SW480 (cell line): ENCODE measurements around the gene KLRG1.

Experiments used
- DNase-seq: peaks from one replicate; pipeline ENCODE4 v3.0.0-alpha.2; 2016; ENCODE audit warnings: low spot score

KLRG1 gene

GRCh38 chr12:8987163-8987562 lies 2.2 kb upstream of the KLRG1 start:
- no peak for DNase-seq

DNA sequence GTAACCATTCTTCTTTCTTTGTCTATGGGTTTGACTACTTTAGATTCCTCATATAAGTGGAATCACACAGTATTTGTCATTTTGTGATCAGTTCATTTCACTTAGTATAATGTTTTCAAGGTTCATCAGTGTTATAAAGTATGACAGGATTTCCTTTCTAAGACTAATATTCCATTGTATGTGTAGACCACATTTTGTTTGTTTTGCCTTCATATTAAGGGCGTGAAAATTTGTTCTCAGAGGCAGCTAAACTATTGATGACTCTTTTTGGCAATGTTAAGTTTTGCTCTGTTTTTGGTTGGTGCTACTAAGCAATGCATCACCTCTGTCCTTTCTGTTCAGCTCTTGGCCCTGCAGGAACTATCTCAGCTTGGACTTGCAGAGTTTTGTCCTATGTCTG lies 1.7 kb upstream of the KLRG1 start:
- no peak for DNase-seq

- DNase-seq: no peak
Measured at GRCh38 chr12:8991371-8992345, 2.3 kb downstream of the KLRG1 start.

DNA sequence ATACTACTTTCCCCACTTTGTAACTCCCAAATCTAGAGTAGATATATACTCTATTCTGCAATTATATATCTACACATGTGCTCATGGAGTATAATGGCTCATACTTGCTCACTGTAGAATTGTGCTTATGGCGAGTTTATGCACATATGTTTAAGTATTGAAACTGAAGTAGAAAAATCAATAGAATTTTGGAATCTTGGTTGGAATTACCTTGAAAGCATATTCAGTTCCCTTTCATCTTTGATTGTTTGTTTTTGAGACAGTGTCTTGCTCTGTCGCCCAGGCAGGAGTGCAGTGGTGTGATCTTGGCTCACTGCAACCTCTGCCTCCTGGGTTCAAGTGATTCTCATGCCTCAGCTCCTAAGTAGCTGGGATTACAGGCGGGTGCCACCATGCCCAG lies 4.5 kb downstream of the KLRG1 start:
- DNase-seq: no peak

DNA sequence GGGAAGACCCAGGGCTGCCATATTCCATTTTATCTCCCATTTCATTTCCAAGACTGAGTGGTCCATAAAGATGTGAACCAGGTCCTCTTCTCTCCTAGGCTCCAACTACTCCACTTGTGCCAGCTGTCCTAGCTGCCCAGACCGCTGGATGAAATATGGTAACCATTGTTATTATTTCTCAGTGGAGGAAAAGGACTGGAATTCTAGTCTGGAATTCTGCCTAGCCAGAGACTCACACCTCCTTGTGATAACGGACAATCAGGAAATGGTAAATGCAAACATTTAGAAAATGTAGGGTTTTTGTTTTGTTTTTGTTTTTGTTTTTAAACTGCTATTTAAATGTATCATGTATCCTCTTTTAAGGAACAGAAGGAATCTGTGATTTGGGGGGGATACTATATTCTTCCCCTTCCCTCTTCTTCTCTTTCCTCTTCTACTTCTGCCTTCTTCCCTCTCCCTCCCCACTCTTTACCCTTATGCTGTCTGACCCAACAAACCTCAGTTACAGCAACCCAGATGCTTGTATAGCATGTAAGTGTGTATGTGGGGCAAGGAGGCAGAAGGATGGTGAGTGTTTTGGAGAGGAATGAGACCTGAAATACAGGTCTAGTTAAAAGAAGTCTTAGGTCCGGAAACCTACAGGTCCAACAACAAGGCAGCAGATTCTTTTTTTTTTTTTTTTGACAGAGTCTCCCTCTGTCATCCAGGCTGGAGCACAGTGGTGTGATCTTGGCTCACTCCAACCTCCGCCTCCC lies 5.9 kb downstream of the KLRG1 start:
- DNase-seq: no peak

- peak; percentile 20 for DNase-seq
Measured at GRCh38 chr12:8996682-8997405, 7.5 kb downstream of the KLRG1 start.

GRCh38 chr12:9001233-9001632 lies 11.9 kb downstream of the KLRG1 start:
- DNase-seq: no peak

- DNase-seq: no peak
Measured at GRCh38 chr12:9002335-9002734, 13.0 kb downstream of the KLRG1 start.

DNA sequence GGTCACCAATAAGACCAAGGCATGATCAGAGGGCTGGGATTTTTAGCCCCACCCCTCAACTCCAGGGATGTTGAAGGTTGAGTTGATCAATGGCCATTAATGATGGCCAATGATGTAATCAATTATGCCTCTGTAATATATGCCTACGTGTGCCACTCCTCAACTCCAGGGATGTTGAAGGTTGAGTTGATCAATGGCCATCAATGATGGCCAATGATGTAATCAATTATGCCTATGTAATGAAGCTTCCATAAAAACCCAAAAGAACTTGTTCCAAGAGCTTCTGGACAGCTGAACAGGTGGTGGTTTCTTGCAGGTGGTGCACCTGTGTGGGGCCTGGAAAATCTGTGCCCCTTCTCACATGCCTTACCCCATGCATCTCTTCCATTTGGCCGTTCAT lies 33.2 kb downstream of the KLRG1 start:
- DNase-seq: no peak

- DNase-seq: no peak
Measured at GRCh38 chr12:9024512-9024911, 35.2 kb downstream of the KLRG1 start.

GRCh38 chr12:9027161-9028059 lies 38.1 kb downstream of the KLRG1 start:
- DNase-seq: no peak

GRCh38 chr12:9030776-9031175 lies 41.4 kb downstream of the KLRG1 start:
- DNase-seq: no peak

DNA sequence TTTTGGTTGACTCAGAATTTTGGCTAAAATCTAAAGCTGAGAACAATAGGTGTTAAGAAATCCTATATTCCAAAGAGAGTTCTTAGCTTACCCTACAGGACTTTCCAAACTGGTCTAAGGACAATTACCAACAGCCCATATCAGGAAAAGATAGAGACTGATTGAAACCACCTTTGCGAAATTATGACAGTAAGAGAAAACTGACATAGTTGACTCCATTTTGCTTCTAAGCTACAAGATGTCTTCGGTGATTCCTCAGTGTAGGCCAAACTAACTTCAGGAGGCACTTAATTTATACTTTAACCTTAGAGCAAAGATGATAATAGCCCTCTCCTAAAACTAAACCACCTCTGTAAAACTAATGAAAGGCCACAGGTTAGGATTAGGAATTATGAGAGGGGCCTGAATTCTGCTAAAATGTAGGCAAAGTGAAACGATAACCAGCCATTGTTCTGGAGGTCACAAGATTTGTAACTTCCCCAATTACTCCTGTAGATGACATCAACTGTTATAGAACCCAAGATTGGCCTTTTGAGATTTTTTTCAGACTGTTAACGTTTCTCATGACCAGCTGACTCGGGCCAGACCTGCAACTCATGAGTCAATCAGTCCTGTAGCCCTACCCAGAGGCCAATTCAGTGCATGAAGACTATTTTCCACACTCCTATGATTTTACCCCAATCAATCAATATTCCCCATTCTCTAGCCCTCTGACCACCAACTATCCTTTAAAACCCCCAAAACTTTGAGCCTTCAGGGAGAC lies 43.0 kb downstream of the KLRG1 start:
- DNase-seq: no peak

GRCh38 chr12:9033265-9033887 lies 44.0 kb downstream of the KLRG1 start:
- no peak for DNase-seq

DNA sequence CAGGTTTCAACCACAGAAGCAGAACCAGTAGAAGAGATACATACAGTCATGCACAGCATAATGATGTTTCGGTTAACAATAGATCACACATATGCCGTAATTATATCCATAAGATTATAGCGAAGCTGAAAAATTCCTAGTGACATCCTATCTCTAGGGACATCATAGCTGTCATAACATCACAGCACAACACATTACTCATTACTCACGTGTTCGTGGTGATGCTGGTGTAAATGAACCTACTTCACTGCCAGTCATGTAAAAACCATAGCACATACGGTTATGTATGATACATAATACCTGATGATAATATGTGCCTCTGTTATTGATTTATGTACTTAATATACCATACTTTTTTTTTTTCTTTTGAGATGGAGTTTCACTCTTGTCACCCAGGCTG lies 44.7 kb downstream of the KLRG1 start:
- DNase-seq: no peak

- DNase-seq: no peak
Measured at GRCh38 chr12:9036227-9036626, 46.9 kb downstream of the KLRG1 start.

GRCh38 chr12:9037431-9037830 lies 48.1 kb downstream of the KLRG1 start:
- DNase-seq: no peak

- DNase-seq: peak; percentile 75
Measured at GRCh38 chr12:9039397-9039977, 50.1 kb downstream of the KLRG1 start.

- no peak for DNase-seq
Measured at GRCh38 chr12:9040484-9041186, 51.3 kb downstream of the KLRG1 start.
